Measurements from ENCODE around the gene TMIGD1.
"Not testable (repeated sequence)": the region's sequence is repeated elsewhere in the genome, so short reads cannot be mapped to it uniquely, and the experiment has no call there.

TMIGD1 gene

GRCh38 chr17:30357476-30357875, 23.6 kb upstream of the TMIGD1 start:
- DNase-seq, result no peak

- DNase-seq, result no peak
These were observed 20.8 kb upstream of the TMIGD1 start for GRCh38 chr17:30354701-30355100.

GRCh38 chr17:30352240-30352814, 18.5 kb upstream of the TMIGD1 start:
- no peak for DNase-seq

- no peak for DNase-seq
These were observed 17.9 kb upstream of the TMIGD1 start for GRCh38 chr17:30351735-30352134.

- DNase-seq, result not testable (repeated sequence)
These were observed 17.4 kb upstream of the TMIGD1 start for GRCh38 chr17:30351263-30351662.

- DNase-seq, result no peak
These were observed 15.4 kb upstream of the TMIGD1 start for GRCh38 chr17:30349252-30349651.

- no peak for DNase-seq
These were observed 13.6 kb upstream of the TMIGD1 start for GRCh38 chr17:30347488-30347887.

- no peak for DNase-seq
These were observed 12.5 kb upstream of the TMIGD1 start for GRCh38 chr17:30346221-30346795.

GRCh38 chr17:30345527-30346075, 11.7 kb upstream of the TMIGD1 start:
- no peak for DNase-seq

GRCh38 chr17:30345089-30345433, 11.2 kb upstream of the TMIGD1 start:
- DNase-seq, result no peak

GRCh38 chr17:30344283-30345088, 10.6 kb upstream of the TMIGD1 start:
- DNase-seq, result no peak

- no peak for DNase-seq
These were observed 9.9 kb upstream of the TMIGD1 start for GRCh38 chr17:30343796-30344195.

- not testable (repeated sequence) for DNase-seq
These were observed 9.4 kb upstream of the TMIGD1 start for GRCh38 chr17:30343244-30343643.

- no peak for DNase-seq
These were observed 7.9 kb upstream of the TMIGD1 start for GRCh38 chr17:30341703-30342249.

GRCh38 chr17:30340801-30341356, 7.0 kb upstream of the TMIGD1 start:
- no peak for DNase-seq

GRCh38 chr17:30339086-30339485, 5.2 kb upstream of the TMIGD1 start:
- no peak for DNase-seq

GRCh38 chr17:30337393-30337999, 3.6 kb upstream of the TMIGD1 start:
- no peak for DNase-seq

GRCh38 chr17:30336369-30337171, 2.7 kb upstream of the TMIGD1 start:
- peak; percentile 49 for DNase-seq

GRCh38 chr17:30334421-30334820, 564 bp upstream of the TMIGD1 start:
- no peak for DNase-seq

- peak; percentile 44 for DNase-seq
These were observed 1.8 kb downstream of the TMIGD1 start for GRCh38 chr17:30332057-30332542.

GRCh38 chr17:30326809-30327208, 7.0 kb downstream of the TMIGD1 start:
- no peak for DNase-seq

GRCh38 chr17:30324723-30325122, 9.1 kb downstream of the TMIGD1 start:
- DNase-seq, result no peak

Data from stimulated activated CD4-positive, alpha-beta T cell treated with anti-CD3 and anti-CD28 coated beads, Interleukin-4, amount 100 ng/mL, for 1 hour (primary cell).